Naive thymus-derived CD4-positive, alpha-beta T cell (primary cell): Measurements from ENCODE around the gene ASPRV1. TPM values are rescaled to one million over a fixed set of nuclear protein-coding genes. Genes with fewer than 3 reads are reported as not detected.

ENCODE experiments used
- polyA plus RNA-seq, 2 donors: library from polyadenylated mRNA; unstranded; fragments of 300-500 nt; fragmentation: Illumina TruSeq; gene quantifications; one replicate each; pipeline ENCODE4 v1.2.3, GENCODE V29; 2021
- total RNA-seq, 6 experiments: library from RNA in 5 of 6; stranded (reverse) in 5 of 6; gene quantifications; 1 replicate in 5 of 6; 2 replicates in 1 of 6; pipeline ENCODE4 v1.2.3 and lab custom pipeline; 2021 to 2026

The ASPRV1 gene
- total and polyA plus RNA-seq, 7 experiments from 2014 or later: 0.91 to 2.9 (median 1.9) TPM

Other genes with a start within 250 kb of the ASPRV1 start
- gene ANXA4, start 219.5 kb downstream of the ASPRV1 start, total RNA-seq: 10 to 100 TPM in 4 of 5 experiments, 1 to 10 TPM in 1; 8.0 to 75.6 (median 15.9) TPM
- gene ANXA4, start 219.5 kb downstream of the ASPRV1 start, polyA plus RNA-seq: 1 to 10 TPM; 3.1 to 4.9 TPM
- 10 to 100 TPM; 24.9 to 30.5 (median 27.3) TPM for gene GMCL1, start 132.0 kb downstream of the ASPRV1 start, total RNA-seq
- 10 to 100 TPM; 25.5 to 32.0 TPM for gene GMCL1, start 132.0 kb downstream of the ASPRV1 start, polyA plus RNA-seq
- gene SNRNP27, start 67.7 kb downstream of the ASPRV1 start, total RNA-seq: 10 to 100 TPM; 32.5 to 56.0 (median 51.5) TPM
- gene SNRNP27, start 67.7 kb downstream of the ASPRV1 start, polyA plus RNA-seq: 10 to 100 TPM; 56.2 to 58.4 TPM
- gene MXD1, start 46.5 kb downstream of the ASPRV1 start, total RNA-seq: 100 to 1,000 TPM in 1 of 5 experiments, 10 to 100 TPM in 4; 15.1 to 112 (median 22.9) TPM
- 10 to 100 TPM in 1 of 2 donors, 1 to 10 TPM in 1; 7.0 to 10.6 TPM for gene MXD1, start 46.5 kb downstream of the ASPRV1 start, polyA plus RNA-seq
- gene PCBP1, start 125.8 kb upstream of the ASPRV1 start, total RNA-seq: 100 to 1,000 TPM; 257 to 487 (median 368) TPM
- gene PCBP1, start 125.8 kb upstream of the ASPRV1 start, polyA plus RNA-seq: 100 to 1,000 TPM; 178 to 198 TPM
- gene C2orf42, start 229.4 kb upstream of the ASPRV1 start, total RNA-seq: 10 to 100 TPM; 20.6 to 45.9 (median 30.3) TPM
- gene C2orf42, start 229.4 kb upstream of the ASPRV1 start, polyA plus RNA-seq: 10 to 100 TPM; 23.2 to 48.4 TPM